Transverse colon (tissue), 4 donors: Measurements from ENCODE around the gene TBC1D2B.
"Not testable (repeated sequence)": the region's sequence is repeated elsewhere in the genome, so short reads cannot be mapped to it uniquely, and the experiment has no call there.

ENCODE experiments used
- EP300 ChIP-seq: sonication (generic); formaldehyde crosslinking; IDR thresholded peaks from one replicate; pipeline ENCODE4 v1.6.1; 2017; ENCODE audit warnings: antibody characterized with exemption, low read depth
- POLR2A ChIP-seq: fragments of 450-650 bp; IDR thresholded peaks from one replicate; pipeline ENCODE4 v1.6.1; 2016; ENCODE audit warnings: antibody characterized with exemption, mild to moderate bottlenecking, moderate library complexity
- POLR2AphosphoS5 ChIP-seq, 3 donors: sonication (generic); formaldehyde crosslinking; IDR thresholded peaks; one replicate each; pipeline ENCODE4 v1.6.1; 2016; ENCODE audit warnings: antibody characterized with exemption in 3 of 3
- TF ChIP-seq, protein P1 (sequence below), 5 experiments: fragments of 200-600 bp in 3 of 5; fragments of 450-650 bp in 2 of 5; sonication (generic) in 3 of 5; IDR thresholded peaks; 1 replicate in 2 of 5; 2 replicates in 3 of 5; pipeline ENCODE4 v1.5.1; 2016 to 2017; ENCODE audit warnings: antibody characterized with exemption in 5 of 5, inconsistent platforms in 3 of 5, mild to moderate bottlenecking in 2 of 5, moderate library complexity in 1 of 5

DNA sequence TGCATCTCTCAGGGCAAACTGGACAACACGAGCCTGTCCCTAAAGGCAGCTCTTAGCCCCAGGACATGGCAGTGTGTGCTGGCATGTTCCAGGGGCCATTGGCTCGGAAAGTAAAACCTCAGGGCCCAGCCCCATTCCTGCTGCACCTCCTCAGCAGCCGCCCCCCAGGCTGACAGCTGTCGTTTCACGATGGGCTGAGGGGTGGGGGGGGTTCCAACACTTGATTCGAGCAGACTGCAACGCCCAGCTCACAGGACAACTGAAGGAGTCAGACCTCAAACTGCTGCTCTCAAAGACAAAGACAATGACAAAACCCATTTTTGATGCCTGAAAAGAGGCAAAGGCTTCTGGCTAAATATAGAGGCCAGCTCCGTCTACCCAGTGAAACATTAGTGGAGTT is 81.3 kb downstream of the TBC1D2B start:
- not testable (repeated sequence) for TF ChIP-seq POLR2AphosphoS5 (IDR thresholded peaks at IDR 0.05); POLR2A; EP300
- TF ChIP-seq, protein P1, sequence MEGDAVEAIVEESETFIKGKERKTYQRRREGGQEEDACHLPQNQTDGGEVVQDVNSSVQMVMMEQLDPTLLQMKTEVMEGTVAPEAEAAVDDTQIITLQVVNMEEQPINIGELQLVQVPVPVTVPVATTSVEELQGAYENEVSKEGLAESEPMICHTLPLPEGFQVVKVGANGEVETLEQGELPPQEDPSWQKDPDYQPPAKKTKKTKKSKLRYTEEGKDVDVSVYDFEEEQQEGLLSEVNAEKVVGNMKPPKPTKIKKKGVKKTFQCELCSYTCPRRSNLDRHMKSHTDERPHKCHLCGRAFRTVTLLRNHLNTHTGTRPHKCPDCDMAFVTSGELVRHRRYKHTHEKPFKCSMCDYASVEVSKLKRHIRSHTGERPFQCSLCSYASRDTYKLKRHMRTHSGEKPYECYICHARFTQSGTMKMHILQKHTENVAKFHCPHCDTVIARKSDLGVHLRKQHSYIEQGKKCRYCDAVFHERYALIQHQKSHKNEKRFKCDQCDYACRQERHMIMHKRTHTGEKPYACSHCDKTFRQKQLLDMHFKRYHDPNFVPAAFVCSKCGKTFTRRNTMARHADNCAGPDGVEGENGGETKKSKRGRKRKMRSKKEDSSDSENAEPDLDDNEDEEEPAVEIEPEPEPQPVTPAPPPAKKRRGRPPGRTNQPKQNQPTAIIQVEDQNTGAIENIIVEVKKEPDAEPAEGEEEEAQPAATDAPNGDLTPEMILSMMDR (IDR thresholded peaks at IDR 0.05): not testable (repeated sequence)
